Measurements from ENCODE around the gene OPCML.

The OPCML gene

DNA sequence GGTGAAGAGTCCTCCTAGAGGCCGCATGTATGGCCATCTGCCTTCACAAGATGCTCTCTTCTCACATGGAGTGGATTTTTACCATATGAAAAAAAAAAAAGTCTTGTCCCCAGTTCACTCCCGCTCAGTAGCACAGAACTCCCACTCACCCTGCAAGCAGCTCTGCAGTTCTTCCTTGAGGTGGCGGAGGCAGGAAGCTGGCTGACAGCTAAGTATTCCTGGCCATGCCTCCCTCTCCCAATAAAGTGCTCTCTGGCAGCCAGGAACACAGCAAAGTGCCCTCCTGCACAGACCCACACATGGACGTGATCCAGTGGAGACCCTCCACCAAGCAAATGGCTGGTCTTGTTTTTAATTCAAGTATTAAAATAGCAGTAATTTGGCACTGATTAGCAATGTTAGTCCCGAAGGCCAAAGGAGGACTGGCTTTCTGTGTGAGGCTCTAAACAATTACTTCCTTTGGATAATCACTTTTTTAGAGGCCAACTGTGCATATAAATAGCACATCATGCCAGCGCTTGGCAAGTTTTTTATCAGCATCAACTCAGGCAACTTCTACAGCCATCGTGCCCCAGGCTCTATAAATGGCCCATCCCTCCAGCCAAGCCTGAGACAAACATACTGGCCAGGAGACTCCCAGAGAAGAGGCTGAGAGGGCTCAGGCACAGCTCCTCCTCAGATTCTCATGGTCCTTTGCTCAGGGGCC, 413.6 kb downstream of the OPCML start:
- no peak for DNase-seq

DNA sequence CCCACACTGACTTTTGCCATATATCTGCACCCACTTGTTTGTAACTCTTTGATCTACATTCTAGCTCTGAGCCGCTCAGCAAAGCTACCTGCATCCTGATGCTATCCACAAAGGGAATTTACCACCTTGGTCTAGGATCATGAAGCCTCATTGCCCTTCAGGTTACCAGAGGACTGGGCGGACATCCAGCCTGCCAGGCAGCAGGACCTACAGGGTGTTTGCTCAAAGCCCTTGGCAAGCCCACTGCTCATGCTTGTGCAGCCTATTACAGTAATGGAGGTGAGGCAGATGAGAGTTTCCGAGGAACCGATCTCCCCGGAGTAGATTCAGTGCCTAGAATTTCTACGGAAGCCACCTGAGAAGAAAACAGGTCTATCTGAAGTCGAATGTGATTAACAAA, 417.2 kb downstream of the OPCML start:
- DNase-seq: no peak

DNA sequence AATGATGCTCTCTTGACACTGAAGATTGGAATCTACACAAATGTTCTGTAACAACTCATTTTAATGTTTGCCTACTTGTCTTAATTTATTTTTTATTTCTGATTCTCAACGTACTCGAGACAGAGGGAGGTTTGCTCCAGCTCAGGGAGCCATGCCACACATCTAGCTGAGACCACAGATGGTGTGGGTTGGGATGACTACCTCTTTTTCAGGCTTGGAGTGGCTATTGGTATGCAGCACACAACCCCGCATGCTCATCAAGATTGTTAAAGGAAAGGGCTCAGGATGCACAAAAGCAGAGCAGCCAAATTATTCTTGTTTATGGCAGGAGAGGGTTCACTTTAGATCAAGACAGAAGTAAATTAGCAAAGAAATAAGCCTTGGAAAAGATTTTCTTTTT, 424.5 kb downstream of the OPCML start:
- DNase-seq: no peak

DNA sequence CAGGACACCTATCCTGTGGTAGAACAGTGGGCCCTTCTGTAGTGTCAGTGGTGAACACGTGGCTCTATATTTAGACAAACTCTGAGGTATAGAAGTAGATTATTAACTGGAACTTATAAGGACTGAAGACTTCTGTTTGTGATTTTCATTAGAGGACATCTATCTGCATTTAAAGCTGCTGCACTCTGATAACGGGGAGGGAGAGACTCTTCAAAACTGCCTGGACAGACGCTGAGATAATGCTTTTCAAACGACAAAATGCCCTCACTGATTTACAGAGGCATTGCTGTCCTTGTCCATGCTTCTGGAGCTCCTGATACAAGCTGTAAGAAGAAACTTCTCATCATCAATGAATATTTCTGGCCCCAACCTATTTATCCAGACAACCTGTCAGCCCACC, 425.2 kb downstream of the OPCML start:
- no peak for DNase-seq

DNA sequence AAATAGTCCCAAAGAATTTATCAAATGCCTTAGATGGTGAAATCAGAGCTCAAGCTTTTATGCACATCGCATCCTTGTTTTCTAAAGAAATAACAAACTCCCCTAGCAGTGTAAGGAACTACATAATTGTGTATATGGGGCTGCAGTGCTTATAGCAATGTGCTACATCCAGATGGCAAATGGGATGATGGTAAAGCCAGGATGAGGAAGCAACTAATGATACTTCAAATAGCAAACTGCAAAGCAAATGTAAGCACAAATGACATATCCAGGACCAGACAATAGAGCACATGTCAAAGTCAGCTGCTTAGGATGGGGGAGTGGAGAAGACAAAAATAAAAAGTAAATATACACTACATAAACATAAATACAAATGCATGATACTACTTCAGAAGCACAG, 425.9 kb downstream of the OPCML start:
- no peak for DNase-seq

DNA sequence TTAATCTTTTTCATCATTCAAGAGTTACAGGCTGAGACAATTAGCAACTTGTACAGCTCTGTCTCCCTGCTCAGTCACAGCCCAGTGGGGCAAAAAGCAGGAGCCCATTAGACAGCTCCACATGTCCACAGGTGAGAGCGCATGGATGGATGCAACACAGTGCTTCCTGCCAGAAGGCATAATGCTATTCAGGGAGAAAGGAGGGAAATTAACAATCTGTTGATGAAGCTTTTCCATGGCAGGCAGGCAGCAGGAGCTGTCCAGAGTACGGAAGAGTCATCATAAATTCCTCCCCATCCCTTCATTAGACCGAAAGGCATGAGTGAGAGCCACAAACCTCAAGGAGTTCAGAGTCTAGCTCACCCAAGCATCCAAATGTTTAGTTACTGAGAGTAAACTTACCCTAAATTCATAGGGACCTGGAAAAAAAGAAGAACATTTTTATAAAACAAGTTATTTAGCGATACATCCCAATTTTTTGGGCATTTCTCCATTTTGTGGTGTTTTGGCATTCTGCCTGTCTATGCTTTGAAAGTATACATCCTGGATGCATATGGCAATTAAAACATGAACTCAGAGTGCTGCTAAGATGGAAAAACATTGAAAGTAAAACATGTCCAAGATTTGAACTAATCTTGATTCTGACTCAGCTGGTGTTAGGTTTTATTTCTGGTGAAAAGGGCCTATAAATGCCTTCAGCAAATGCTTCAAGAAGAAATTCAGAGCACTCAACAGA, 428.1 kb downstream of the OPCML start:
- no peak for DNase-seq

DNA sequence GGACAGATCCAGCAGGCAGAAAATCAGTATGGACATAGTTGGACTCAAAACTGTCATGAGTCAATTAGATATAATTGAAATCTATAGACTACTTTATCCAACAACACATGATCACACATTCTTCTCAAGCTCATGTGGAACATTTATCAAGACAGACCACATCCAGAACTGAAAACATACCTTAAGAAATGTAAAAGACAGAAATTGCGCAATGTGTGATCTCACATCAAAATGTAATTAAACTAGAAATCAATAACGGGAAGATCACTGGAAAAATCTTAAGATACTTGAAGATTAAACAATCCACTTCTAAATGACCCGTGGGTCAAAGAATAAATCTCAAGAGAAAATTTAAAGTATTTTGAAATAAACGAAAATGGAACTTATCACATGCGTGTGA, 435.3 kb downstream of the OPCML start:
- DNase-seq: no peak

DNA sequence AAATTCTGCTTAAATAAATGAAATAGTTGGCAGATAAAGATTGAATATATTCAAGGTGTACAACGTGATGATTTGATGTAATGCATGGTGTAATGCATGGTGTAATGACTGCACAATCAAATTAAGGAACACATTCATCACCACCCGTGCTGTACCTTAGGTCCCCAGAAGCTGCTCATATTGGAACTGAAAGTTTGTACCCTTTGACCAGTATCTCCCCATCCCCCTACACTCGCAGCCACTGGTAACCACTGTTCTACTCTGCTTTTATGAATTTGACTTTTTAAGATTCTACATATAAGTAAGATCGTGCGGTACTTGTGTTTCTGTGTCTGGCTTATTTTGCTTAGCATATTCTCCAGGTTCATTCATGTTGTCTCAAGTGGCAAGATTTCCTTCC, 445.8 kb downstream of the OPCML start:
- DNase-seq: no peak

DNA sequence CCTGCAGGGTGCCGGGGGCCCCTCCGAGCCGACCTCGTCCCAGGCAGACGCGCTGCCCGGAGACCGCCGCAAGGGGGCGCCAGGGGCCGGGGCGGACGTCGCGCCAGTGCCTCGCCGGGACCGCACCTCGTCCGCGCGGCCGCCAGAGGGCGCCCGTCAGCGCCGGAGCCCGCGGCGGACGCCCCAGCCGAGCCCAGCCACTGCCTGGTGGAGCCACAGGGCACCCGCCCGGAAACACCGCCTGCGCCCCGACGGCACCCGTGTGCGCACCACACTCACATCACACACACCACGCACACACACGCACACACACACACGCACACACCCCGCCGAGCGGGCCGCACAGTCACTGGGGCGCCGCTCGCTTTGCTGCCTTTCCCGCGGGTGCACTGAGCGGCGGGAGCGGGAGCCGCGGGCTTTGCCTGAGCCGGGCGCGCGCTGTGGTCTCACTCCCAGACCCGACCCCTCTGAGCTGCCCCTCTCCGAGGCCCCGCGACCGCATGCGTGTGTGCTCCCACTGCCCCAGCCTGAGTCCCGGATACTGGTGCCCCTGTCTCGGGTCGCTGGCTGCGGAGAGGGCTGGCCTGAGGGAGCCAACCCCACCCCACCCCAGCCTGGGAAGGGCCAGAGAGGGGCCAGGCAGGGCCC, 449.3 kb downstream of the OPCML start:
- peak; percentile 68 to 75 for DNase-seq

DNA sequence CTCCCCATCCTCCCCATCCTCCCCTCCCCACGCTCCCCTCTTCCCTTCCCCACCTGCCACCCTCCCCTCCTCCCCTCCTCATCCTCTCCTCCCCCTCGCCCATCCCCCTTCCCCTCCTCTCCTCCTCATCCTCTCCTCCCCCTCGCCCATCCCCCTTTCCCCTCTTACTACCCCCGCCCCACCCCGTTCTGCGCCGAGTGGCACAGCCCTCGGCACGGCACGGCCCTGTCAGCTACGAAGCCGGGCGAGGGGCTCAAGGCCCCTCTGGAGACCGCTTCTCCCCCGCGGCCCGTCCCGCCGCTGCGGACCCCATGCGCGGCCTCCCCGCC, 449.9 kb downstream of the OPCML start:
- DNase-seq: no peak

DNA sequence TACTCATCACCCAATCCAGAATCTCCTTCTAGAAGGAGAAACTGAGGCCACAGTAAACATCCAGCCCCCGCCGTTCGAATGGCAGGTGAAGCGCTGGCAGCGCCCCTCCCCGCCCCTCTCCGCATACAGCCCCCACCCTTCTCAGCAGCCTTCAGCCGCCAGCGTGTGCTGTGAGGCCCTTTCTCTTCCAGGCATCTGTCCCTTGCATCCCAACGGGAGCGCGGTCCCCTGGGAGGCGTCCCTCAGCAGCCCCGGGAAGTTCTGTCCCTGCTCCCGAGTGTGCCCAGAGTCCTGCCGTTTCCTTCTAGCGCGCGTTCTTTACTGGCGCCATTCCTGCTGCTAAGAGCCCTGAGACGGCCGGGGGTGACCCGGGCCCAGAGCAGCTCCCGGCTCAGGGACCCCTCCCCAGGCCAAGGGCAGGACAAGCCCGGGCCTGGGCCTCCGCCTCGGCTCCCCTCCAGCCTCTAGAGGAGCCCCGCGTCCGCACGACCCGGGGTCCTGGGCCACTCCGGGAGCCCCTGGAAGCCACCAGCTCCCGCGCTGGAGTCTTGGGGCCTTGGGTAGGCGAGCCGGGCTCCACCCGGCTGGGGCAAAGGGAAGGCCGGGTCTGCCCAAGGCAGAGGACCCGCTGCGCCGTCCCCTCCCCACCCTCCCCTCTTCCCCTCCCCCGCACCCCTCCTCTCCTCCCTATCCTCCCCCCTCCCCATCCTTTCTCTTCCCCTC, 450.4 kb downstream of the OPCML start:
- DNase-seq: no peak

DNA sequence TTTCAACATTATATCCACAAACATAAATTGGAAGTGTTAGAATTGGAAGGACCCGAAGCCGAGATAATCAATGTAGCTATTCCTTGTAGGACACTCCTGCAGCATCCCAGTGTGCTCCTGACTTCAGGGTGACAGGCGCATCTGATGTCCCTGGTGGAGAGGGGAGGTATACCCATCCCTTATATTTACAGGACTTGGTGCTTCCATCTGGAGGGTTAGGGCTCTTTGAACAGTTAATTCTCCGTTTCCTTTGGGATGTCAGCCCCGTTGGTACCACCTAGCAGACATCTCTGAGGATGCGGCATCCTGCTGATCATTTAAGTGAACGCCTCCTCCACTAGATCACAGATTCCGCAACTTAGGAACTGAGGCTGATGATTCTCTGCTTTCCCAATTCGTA, 451.3 kb downstream of the OPCML start:
- DNase-seq: no peak

DNA sequence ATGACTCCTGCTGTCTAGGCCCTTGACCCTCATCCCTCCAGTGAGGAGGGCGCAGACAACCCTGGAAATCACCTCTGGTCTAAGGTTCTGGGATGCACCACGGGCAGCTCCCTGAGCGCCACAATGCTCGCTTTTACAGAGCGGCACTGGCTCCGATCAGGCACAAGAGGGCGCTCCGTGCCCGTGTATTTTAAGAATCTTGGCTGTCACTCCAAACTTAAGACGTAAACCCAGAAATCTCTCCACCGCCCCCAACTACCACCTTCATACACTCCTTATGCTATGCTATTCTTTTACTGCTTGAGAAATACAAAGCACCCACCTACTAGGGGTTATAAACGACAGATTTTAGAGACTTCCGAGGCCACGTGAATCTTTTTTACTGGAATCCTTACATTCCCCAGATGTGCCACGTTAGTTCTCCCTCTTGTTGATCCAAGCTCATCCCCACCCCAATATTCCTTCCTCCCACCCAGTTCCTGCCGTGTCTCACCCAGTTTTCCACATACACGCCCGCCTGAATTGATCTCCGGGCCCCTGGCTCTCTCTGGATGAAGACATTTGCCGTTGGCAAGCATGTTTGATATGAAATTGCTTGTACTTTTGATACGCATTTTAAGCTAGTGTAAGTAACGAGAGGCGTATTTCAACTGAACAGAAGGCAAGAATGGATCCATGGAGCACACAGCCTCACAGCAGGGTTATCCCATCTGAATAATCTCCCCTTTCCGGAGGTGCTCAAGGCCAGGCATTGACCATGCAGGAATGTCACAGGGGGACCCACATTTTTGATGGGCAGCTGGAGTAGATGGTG, 453.5 kb downstream of the OPCML start:
- peak; percentile 17 to 27 for DNase-seq

DNA sequence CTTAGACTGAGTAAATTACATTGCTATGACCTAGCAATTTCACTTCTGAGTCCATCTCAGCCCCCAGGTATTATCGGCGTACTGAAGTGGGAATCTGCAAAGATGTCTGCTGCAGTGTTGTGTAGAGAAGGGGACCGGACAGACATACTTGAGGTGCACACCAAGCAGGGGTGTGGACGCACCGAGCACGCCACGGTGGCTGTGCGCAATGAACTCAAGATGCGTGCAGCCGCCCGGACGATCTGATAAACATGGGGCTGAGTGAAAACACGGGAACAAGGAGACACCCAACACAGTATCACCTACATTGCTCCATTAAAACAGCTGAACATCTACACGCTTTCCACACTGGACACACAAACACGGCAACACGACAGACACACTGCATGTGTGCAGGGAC, 454.3 kb downstream of the OPCML start:
- no peak for DNase-seq

DNA sequence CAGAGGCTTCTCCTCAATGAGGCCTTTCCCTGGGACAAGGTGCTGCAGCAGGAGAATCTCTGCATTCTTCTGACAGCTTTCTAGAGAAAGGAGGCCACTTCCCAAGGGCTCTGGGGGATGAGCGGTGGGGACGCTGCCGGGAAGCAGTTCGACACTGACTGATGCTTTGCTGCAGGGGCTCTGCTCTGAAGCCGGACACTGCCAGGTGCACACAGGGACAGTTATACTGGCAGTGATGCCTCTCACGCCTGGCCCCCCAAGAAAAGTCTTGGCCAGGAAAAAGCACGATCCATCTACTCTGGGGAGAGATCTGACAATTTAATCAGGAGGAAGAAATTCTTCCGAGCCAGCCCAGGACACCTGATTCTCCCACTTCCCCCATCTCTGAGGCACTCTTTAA, 456.9 kb downstream of the OPCML start:
- no peak for DNase-seq

DNA sequence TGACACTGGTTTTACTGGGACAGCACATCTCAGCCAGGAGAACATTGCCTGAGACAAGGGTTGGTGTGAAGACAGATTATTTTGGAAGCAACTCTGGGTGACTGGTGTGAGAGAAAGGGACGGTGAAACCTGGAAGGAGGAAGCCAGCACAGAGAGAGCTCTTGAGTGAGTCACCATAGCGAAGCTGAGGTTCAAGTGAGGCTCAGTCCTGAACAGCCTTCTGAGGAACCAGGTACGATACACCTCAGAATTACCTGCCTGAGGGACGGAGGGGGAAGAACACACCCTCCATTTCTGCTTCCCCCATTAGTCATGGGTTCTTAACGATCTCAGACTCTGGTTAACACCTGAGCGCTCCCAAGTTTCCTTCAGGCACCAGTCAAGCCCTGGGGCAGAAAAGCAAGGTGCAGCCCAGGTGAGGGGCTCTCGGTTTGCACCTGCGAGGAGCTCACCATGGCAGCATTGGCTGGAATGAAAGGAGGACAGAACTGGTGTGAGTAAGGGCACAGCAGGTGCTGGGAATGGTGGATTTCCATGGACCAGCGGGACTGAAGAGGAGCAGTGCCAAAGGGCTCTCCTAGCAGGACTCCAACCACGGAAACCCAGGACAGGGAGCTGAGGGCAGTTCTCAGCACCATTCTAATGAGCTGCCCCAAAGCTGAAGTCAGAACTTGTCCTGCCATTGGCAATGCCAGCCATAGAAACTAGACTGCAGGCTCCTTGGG, 459.3 kb downstream of the OPCML start:
- DNase-seq: no peak

DNA sequence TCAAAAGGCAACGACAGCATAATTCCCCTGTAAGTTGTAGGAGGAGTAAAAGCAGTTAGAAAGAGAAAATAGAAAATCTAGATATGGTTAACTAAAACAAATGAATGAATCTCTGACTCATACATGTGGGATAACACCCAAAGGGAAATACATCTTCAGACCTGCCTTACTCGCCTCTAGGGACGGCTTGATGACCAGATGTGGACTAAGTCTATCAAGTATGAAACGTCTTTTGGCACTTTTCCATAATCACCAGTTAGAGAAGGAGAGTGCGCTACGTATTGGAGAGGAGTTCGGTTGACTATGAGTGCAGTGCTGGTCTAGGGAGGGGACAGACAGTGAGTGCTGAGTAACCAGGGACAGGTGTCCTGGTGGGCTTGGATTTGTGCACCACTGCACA, 459.9 kb downstream of the OPCML start:
- no peak for DNase-seq

DNA sequence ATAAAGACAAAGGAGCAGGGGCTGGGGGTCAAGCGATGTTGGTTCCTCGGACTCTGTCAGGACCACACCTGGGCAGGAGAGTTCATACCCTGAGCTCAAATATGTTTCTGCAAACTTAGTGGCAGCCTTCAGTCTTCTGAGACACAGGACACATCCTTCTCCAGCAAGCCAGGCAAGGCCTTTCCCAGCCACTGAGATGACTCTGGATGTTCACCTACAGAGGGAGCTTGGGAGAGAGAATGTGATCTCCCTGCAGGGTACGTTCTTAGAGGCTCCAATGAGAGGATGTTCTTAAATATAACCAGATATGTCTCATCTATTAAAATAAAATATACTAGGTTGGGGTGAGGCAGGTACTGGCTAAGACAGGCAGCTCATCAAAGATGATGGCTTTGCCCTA, 461.5 kb downstream of the OPCML start:
- no peak for DNase-seq

DNA sequence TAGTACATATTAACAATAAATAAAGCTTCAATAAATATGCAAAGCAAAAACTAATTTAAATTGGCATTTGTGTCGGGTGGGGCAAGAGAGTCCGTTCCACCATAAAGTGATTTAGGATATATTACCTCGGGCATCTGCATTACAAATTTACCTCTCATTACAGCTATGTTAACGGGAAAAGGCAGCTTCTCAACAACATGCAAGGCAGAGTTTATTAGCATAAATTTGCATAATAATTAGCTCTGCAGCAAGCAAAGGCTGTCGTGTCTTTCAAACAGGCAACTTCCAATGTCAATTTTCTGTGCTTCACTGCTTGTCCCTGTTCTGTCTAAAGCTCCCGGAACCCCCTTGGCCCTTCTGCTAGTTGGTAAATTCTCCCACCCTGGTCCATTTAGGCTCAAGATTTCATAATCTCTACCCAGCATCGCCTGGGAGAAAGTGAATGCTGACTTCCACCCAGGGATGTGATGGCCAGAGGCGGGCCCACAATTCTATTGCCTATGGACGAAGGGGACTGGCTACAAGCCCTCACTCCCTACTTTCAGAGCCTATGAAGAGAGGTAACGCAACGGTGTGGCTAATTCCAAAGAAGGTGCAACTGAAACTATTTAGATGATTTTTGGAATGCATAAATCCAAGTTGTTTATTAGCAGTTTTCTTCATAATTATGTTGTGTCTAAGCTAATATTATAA, 462.1 kb downstream of the OPCML start:
- DNase-seq: no peak

DNA sequence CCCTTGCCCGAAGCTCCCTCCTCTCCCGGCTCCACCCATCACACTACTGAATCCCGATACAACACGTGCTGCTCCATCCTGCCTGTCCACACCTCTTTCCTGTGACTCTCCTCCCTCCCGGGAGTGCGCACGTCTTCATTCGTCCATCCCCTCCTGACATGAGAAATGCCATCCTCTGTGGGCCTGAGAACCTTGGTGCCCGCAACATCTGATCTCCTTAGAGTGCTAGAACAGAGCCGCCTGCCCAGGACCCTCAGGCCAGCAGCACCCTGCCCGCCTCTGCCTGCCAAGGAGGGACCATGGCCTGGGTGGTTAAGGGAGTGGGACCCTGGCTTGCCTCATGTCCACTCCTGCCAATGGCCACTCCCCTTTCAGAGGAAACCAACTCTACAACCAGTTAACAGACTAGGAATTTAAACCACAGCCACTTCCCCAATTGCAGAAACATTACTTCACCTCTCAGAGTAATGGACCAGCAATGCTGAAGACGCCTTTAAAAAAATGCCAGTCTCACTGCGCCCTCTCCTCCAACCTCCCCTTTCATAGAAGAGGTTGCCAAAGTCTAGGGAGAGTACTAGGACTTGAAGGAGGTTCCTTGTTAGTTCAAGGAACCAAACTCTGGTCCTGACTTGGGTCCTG, 466.3 kb downstream of the OPCML start:
- DNase-seq: no peak

DNA sequence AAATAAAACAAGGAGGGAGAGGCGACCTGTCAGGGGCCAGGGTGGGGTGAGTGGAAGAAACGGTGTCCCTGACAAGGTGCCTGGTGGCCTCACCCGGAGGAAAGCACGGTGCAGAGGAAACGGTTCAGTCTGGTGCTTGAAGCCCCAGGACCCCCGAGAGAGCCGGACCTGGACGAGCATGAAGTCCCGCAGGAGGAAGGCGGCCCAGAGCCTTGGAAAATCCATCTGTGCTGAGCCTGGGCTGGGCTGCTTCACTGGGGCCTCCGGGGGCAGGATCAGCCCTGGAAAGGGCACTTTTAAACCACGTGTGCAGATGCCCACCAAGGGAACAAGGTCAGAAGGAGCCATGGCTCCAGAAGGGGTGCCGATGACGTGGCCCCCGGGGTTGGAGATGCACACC, 467.3 kb downstream of the OPCML start:
- DNase-seq: no peak
